ENCODE results near the gene POP5. TPM values are rescaled to one million over a fixed set of nuclear protein-coding genes. Genes with fewer than 3 reads are reported as not detected.

Gene POP5
- total and polyA plus RNA-seq, 2 experiments from 2014 or later: 38.9 to 68.4 TPM

GRCh38 chr12:120562906-120563305, 18.3 kb downstream of the POP5 start:
- Histone ChIP-seq H3K4me1 (ENCODE audit: insufficient read depth) (no peaks in the 10 kb centered on the region), H3K9ac (no peak overlapping the region), H3K27ac (no peak overlapping the region), H2AFZ (no peak overlapping the region), H3K9me2 (ENCODE audit: insufficient read depth) (no peaks in the 10 kb centered on the region), H3K36me3 (ENCODE audit: low read depth) (peaks cover 69% of the 10 kb centered on the region), H3K9me3 (ENCODE audit: low read depth) (no peaks in the 10 kb centered on the region), H3F3A (ENCODE audit: insufficient read depth) (no peaks in the 10 kb centered on the region), H3K4me2 (ENCODE audit: unreplicated experiment) (no peak overlapping the region), H3K4me3 (no peak overlapping the region), H3K79me2 (ENCODE audit: insufficient read depth) (peaks cover 47% of the 10 kb centered on the region), H3K27me3 (replicated peaks; ENCODE audit: insufficient read depth) (no peaks in the 10 kb centered on the region), H4K20me1 (ENCODE audit: insufficient read depth) (no peaks in the 10 kb centered on the region)
- TF ChIP-seq EZH2phosphoT487 (IDR thresholded peaks at IDR 0.05; ENCODE audit: insufficient read depth, low read depth) (no peak), EZH2 (IDR thresholded peaks at IDR 0.05; ENCODE audit: insufficient read depth, poor library complexity, severe bottlenecking) (no peak)
- 88 to 89% methylated on average over 8 of the region's 8 CpGs for WGBS, 2 experiments (ENCODE audit: low coverage in 1 of 2, low lambda C conversion rate in 2 of 2, missing lambda C conversion rate in 2 of 2)
- in situ Hi-C loops (cut with MboI): no loop called here
- DNase-seq: no peak

- H3K27me3 ChIP-seq (replicated peaks; ENCODE audit: insufficient read depth): no peaks in the 10 kb centered on the region
- peaks cover 61% of the 10 kb centered on the region for H3K79me2 ChIP-seq (ENCODE audit: insufficient read depth)
- in situ Hi-C loops (cut with MboI): no loop called here
- H3K9me3 ChIP-seq (ENCODE audit: low read depth): no peaks in the 10 kb centered on the region
- WGBS, 2 experiments (ENCODE audit: low coverage in 1 of 2, low lambda C conversion rate in 2 of 2, missing lambda C conversion rate in 2 of 2): 96 to 97% methylated on average over 2 of the region's 2 CpGs
- H3K9me2 ChIP-seq (ENCODE audit: insufficient read depth): no peaks in the 10 kb centered on the region
- no peak overlapping the region for H3K4me2 ChIP-seq (ENCODE audit: unreplicated experiment)
- H3K36me3 ChIP-seq (ENCODE audit: low read depth): peaks cover 40% of the 10 kb centered on the region
- no peaks in the 10 kb centered on the region for H3K4me1 ChIP-seq (ENCODE audit: insufficient read depth)
- H3K4me3 ChIP-seq: no peak overlapping the region
- no peak overlapping the region for H3K9ac ChIP-seq
- no peaks in the 10 kb centered on the region for H4K20me1 ChIP-seq (ENCODE audit: insufficient read depth)
- TF ChIP-seq EZH2 (IDR thresholded peaks at IDR 0.05; ENCODE audit: insufficient read depth, poor library complexity, severe bottlenecking) (no peak), EZH2phosphoT487 (IDR thresholded peaks at IDR 0.05; ENCODE audit: insufficient read depth, low read depth) (no peak)
- no peak for DNase-seq
- H2AFZ ChIP-seq: no peak overlapping the region
- no peak overlapping the region for H3K27ac ChIP-seq
- no peaks in the 10 kb centered on the region for H3F3A ChIP-seq (ENCODE audit: insufficient read depth)
These were observed 23.6 kb downstream of the POP5 start for GRCh38 chr12:120557589-120557988.

GRCh38 chr12:120554678-120555077, 26.5 kb downstream of the POP5 start:
- H3K4me2 ChIP-seq (ENCODE audit: unreplicated experiment): no peak overlapping the region
- no peaks in the 10 kb centered on the region for H3K27me3 ChIP-seq (replicated peaks; ENCODE audit: insufficient read depth)
- DNase-seq: no peak
- H3K9ac ChIP-seq: no peak overlapping the region
- no peaks in the 10 kb centered on the region for H3K4me1 ChIP-seq (ENCODE audit: insufficient read depth)
- H2AFZ ChIP-seq: no peak overlapping the region
- H3F3A ChIP-seq (ENCODE audit: insufficient read depth): no peaks in the 10 kb centered on the region
- peaks cover 60% of the 10 kb centered on the region for H3K79me2 ChIP-seq (ENCODE audit: insufficient read depth)
- no peaks in the 10 kb centered on the region for H4K20me1 ChIP-seq (ENCODE audit: insufficient read depth)
- 91 to 100% methylated on average over 1 of the region's 1 CpG for WGBS, 2 experiments (ENCODE audit: low coverage in 1 of 2, low lambda C conversion rate in 2 of 2, missing lambda C conversion rate in 2 of 2)
- TF ChIP-seq EZH2phosphoT487 (IDR thresholded peaks at IDR 0.05; ENCODE audit: insufficient read depth, low read depth) (no peak), EZH2 (IDR thresholded peaks at IDR 0.05; ENCODE audit: insufficient read depth, poor library complexity, severe bottlenecking) (no peak)
- H3K36me3 ChIP-seq (ENCODE audit: low read depth): peaks cover 16% of the 10 kb centered on the region
- no peak overlapping the region for H3K4me3 ChIP-seq
- in situ Hi-C loops (cut with MboI): no loop called here
- H3K9me2 ChIP-seq (ENCODE audit: insufficient read depth): no peaks in the 10 kb centered on the region
- no peaks in the 10 kb centered on the region for H3K9me3 ChIP-seq (ENCODE audit: low read depth)
- no peak overlapping the region for H3K27ac ChIP-seq

GRCh38 chr12:120546050-120546386, 35.2 kb downstream of the POP5 start:
- Histone ChIP-seq H4K20me1 (ENCODE audit: insufficient read depth) (peaks cover 30% of the 10 kb centered on the region; the same call in 1 of the 2 replicates), H3K9me2 (ENCODE audit: insufficient read depth) (no peaks in the 10 kb centered on the region), H3K4me2 (ENCODE audit: unreplicated experiment) (no peak overlapping the region), H2AFZ (no peak overlapping the region), H3K4me1 (ENCODE audit: insufficient read depth) (no peaks in the 10 kb centered on the region), H3F3A (ENCODE audit: insufficient read depth) (0 out of 2 replicates have a peak, but pooled peaks cover 4% of the 10 kb centered on the region), H3K27me3 (replicated peaks; ENCODE audit: insufficient read depth) (no peaks in the 10 kb centered on the region), H3K79me2 (ENCODE audit: insufficient read depth) (peaks cover 100% of the 10 kb centered on the region), H3K27ac (no peak overlapping the region), H3K9me3 (ENCODE audit: low read depth) (no peaks in the 10 kb centered on the region), H3K4me3 (no peak overlapping the region), H3K36me3 (ENCODE audit: low read depth) (peaks cover 26% of the 10 kb centered on the region), H3K9ac (no peak overlapping the region)
- WGBS, 2 experiments (ENCODE audit: low coverage in 1 of 2, low lambda C conversion rate in 2 of 2, missing lambda C conversion rate in 2 of 2): 87 to 90% methylated on average over 3 of the region's 3 CpGs
- no peak for DNase-seq
- no peak for TF ChIP-seq EZH2phosphoT487 (IDR thresholded peaks at IDR 0.05; ENCODE audit: insufficient read depth, low read depth)
- no peak for TF ChIP-seq EZH2 (IDR thresholded peaks at IDR 0.05; ENCODE audit: insufficient read depth, poor library complexity, severe bottlenecking)
- in situ Hi-C loops (cut with MboI): no loop called here

- H3K79me2 ChIP-seq (ENCODE audit: insufficient read depth): peaks cover 100% of the 10 kb centered on the region
- H3K36me3 ChIP-seq (ENCODE audit: low read depth): peaks cover 26% of the 10 kb centered on the region
- no peaks in the 10 kb centered on the region for H3K27me3 ChIP-seq (replicated peaks; ENCODE audit: insufficient read depth)
- no peak overlapping the region for H2AFZ ChIP-seq
- WGBS, 2 experiments (ENCODE audit: low coverage in 1 of 2, low lambda C conversion rate in 2 of 2, missing lambda C conversion rate in 2 of 2): 85 to 86% methylated on average over 3 of the region's 3 CpGs
- TF ChIP-seq EZH2phosphoT487 (IDR thresholded peaks at IDR 0.05; ENCODE audit: insufficient read depth, low read depth) (no peak), EZH2 (IDR thresholded peaks at IDR 0.05; ENCODE audit: insufficient read depth, poor library complexity, severe bottlenecking) (no peak)
- no peaks in the 10 kb centered on the region for H3K9me3 ChIP-seq (ENCODE audit: low read depth)
- peaks cover 7% of the 10 kb centered on the region; the same call in 1 of the 2 replicates for H3K4me1 ChIP-seq (ENCODE audit: insufficient read depth)
- in situ Hi-C loops (cut with MboI): no loop called here
- H3K9me2 ChIP-seq (ENCODE audit: insufficient read depth): no peaks in the 10 kb centered on the region
- H3K4me2 ChIP-seq (ENCODE audit: unreplicated experiment): no peak overlapping the region
- peaks cover 12% of the 10 kb centered on the region for H3F3A ChIP-seq (ENCODE audit: insufficient read depth)
- H3K9ac ChIP-seq: no peak overlapping the region
- DNase-seq: no peak
- peaks cover 30% of the 10 kb centered on the region; the same call in 1 of the 2 replicates for H4K20me1 ChIP-seq (ENCODE audit: insufficient read depth)
- H3K27ac ChIP-seq: no peak overlapping the region
- no peak overlapping the region for H3K4me3 ChIP-seq
These were observed 36.5 kb downstream of the POP5 start for GRCh38 chr12:120544691-120545090.

All from GM23248 (cell line).